Colonic mucosa (tissue), 4 donors: ENCODE measurements around the gene TRIM62. TPM values are rescaled to one million over a fixed set of nuclear protein-coding genes. Genes with fewer than 3 reads are reported as not detected.

Experiments used
- DNase-seq: peaks from one replicate; pipeline ENCODE4 v3.0.0-alpha.2; 2020
- H3K27ac ChIP-seq: fragments of 200-600 bp; one replicate; pipeline ENCODE4 v1.8.0; 2021
- H3K27me3 ChIP-seq: fragments of 200-600 bp; one replicate; pipeline ENCODE4 v1.8.0; 2021
- H3K36me3 ChIP-seq: fragments of 200-600 bp; one replicate; pipeline ENCODE4 v1.8.0; 2021
- H3K4me1 ChIP-seq: fragments of 200-600 bp; one replicate; pipeline ENCODE4 v1.8.0; 2021; ENCODE audit warnings: mild to moderate bottlenecking
- H3K4me3 ChIP-seq: fragments of 200-600 bp; one replicate; pipeline ENCODE4 v1.8.0; 2021
- H3K9ac ChIP-seq, 2 donors: one replicate each; pipeline ENCODE4 v1.7.0; 2013; ENCODE audit warnings: control low read depth in 2 of 2, low read depth in 2 of 2, low read length in 2 of 2
- H3K9me3 ChIP-seq: fragments of 200-600 bp; one replicate; pipeline ENCODE4 v1.8.0; 2021
- CTCF ChIP-seq: fragments of 200-600 bp; IDR thresholded peaks from one replicate; pipeline ENCODE4 v1.8.0; 2022; ENCODE audit warnings: antibody characterized with exemption, mild to moderate bottlenecking
- intact Hi-C: fragments of 100-400 bp; cut with DNase I; formaldehyde crosslinking; loops from one replicate; pipeline ENCODE4 v1.14.1; 2022
- total RNA-seq, 2 donors: library from RNA; stranded (reverse); fragmentation: NEBNext Ultra II Directional in 1 of 2; extraction: Animal tissue kit (Norgen Biotek cat#: 25700) in 1 of 2; gene quantifications; one replicate each; pipeline ENCODE4 v1.2.1, GENCODE V29; 2021
- donor health status: healthy.
- donor health status: DM: no; HTN: no; CAD: no.
- donor health status: DM: no; HTN: no; CAD: no.

The TRIM62 gene
- total RNA-seq, 2 donors from 2014 or later = 4.9 to 6.2 TPM

DNA sequence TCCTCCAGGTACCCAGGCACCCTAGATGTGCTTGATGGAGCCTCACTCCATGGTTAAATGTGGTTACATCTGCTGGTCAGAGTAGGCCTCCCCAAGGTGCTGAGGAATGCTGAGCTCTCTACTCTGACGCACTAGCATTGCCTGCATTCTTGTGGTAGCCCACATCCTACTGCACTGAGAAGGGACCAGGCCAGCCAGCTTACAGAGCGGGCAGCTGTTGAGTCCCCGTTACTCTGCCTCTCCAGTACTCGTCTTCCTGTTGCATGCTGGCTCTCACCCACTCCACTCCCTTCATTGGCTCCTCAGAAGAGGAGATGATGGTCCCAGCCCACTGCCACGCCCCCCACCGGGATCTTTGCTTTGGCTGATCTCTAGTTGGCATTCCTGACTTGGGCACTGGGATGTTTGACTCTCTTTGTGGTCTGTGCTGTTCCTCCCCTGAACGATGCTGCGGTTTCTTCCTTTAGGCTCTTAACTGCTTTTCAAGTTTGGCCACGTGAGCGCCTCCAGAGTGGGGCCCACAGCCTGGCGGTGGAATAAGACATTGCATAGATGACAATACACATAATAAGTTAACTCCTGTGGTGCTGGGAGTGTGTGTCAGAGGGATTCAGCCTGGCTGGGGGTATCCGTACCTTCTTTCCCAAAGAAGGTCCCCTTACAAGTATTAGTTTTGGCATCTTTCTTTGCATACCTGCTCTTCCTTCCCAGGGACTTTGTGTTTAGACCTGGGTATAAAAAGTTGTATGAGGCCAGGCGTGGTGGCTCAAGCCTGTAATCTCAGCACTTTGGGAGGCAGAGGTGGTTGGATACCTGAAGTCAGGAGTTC lies 82.3 kb downstream of the TRIM62 start:
- intact Hi-C loops = no loop called here
- Histone ChIP-seq H3K27ac (no peak overlapping the region), H3K9ac (no peak overlapping the region)

GRCh38 chr1:33098371-33098770 lies 83.5 kb downstream of the TRIM62 start:
- TF ChIP-seq CTCF = no peak
- Histone ChIP-seq H3K9ac (no peak overlapping the region), H3K9me3 (no peaks in the 10 kb centered on the region), H3K4me1 (no peaks in the 10 kb centered on the region), H3K27me3 (no peaks in the 10 kb centered on the region), H3K27ac (no peak overlapping the region), H3K4me3 (no peak overlapping the region), H3K36me3 (no peaks in the 10 kb centered on the region)
- DNase-seq = no peak
- intact Hi-C loops = no loop called here

More for the DNA sequence above, 82.3 kb downstream of the TRIM62 start:
- no peak for TF ChIP-seq CTCF
- Histone ChIP-seq H3K4me3 (no peak overlapping the region), H3K36me3 (no peaks in the 10 kb centered on the region), H3K9me3 (no peaks in the 10 kb centered on the region), H3K27me3 (no peaks in the 10 kb centered on the region), H3K4me1 (no peaks in the 10 kb centered on the region)
- DNase-seq = no peak

DNA sequence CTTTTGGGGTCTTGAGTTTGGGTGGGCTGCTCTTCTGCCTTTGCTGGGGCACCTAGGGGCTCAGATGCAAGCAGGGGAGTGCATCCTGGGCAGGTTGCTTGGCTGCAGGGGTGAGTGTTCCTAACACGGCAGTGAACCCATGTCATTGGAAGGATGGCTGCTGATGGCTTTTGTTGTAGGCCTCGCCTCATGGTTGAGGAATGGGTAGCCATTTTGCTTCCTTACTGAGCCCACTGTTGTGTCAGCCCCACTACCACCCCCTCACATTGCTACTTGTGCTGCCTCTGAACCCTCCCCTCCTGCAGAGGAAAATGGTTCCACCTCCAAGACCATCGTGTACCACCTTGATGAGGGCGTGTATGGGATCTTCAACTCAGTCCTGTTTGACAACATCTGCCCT lies 84.1 kb downstream of the TRIM62 start:
- H3K36me3 ChIP-seq = no peaks in the 10 kb centered on the region
- intact Hi-C loops = no loop called here
- H3K4me1 ChIP-seq = no peaks in the 10 kb centered on the region
- H3K9me3 ChIP-seq = no peaks in the 10 kb centered on the region
- no peak for TF ChIP-seq CTCF
- DNase-seq = no peak
- H3K9ac ChIP-seq = no peak overlapping the region
- H3K4me3 ChIP-seq = no peak overlapping the region
- H3K27ac ChIP-seq = no peak overlapping the region
- H3K27me3 ChIP-seq = no peaks in the 10 kb centered on the region

DNA sequence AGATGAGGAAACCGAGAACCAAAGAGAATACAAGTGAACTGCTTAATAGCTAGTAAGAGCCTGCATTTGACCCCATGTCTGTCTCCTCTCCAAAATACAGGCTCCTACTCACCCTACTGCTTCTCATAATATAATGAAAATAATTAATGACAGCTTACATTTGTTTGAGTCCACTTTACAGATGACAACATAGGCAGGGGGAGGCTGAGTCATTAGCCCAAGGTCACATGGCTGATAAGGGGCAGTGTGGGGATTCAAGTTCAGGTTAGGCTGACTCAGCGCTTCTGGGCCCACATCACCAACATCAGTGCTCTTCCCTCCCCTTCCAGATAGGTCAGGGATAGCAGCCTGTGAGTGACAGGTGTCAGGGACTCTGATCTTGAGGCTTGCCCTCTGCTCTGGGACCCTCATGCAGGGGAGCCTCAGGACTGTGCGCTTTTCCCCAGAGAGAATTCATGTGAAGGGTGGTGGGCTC lies 84.7 kb downstream of the TRIM62 start:
- no peak for DNase-seq
- Histone ChIP-seq H3K4me1 (no peaks in the 10 kb centered on the region), H3K27me3 (no peaks in the 10 kb centered on the region), H3K9ac (no peak overlapping the region), H3K4me3 (no peak overlapping the region), H3K36me3 (no peaks in the 10 kb centered on the region), H3K27ac (no peak overlapping the region), H3K9me3 (no peaks in the 10 kb centered on the region)
- no peak for TF ChIP-seq CTCF
- intact Hi-C loops = no loop called here

- Histone ChIP-seq H3K4me3 (no peak overlapping the region), H3K27me3 (no peaks in the 10 kb centered on the region), H3K36me3 (no peaks in the 10 kb centered on the region), H3K9ac (no peak overlapping the region), H3K4me1 (no peaks in the 10 kb centered on the region), H3K9me3 (no peaks in the 10 kb centered on the region), H3K27ac (no peak overlapping the region)
- intact Hi-C loops = no loop called here
- no peak for TF ChIP-seq CTCF
- no peak for DNase-seq
Observed at GRCh38 chr1:33096363-33097005, 85.4 kb downstream of the TRIM62 start.

Other genes with a start within 250 kb of the TRIM62 start
- 100 to 1,000 TPM in 1 of 2 donors, 10 to 100 TPM in 1; 44.4 to 106 TPM for gene RNF19B, start 217.2 kb downstream of the TRIM62 start, total RNA-seq
- 100 to 1,000 TPM; 206 to 243 TPM for gene AK2, start 145.2 kb downstream of the TRIM62 start, total RNA-seq
- 10 to 100 TPM; 10.2 to 21.4 TPM for gene AZIN2, start 100.9 kb downstream of the TRIM62 start, total RNA-seq
- 1 to 10 TPM; 8.9 to 9.8 TPM for gene ZNF362, start 74.4 kb upstream of the TRIM62 start, total RNA-seq
- gene A3GALT2, start 139.1 kb upstream of the TRIM62 start, total RNA-seq = not detected
- gene PHC2, start 249.1 kb upstream of the TRIM62 start, total RNA-seq = 10 to 100 TPM; 60.6 to 74.8 TPM